Stomach (tissue), 4 donors: ENCODE results near the gene BCAS3.

Experiments used
- EP300 ChIP-seq: sonication (generic); formaldehyde crosslinking; IDR thresholded peaks from one replicate; pipeline ENCODE4 v1.6.1; 2017; ENCODE audit warnings: antibody characterized with exemption
- POLR2A ChIP-seq, 4 donors: fragments of 450-650 bp; IDR thresholded peaks; one replicate each; pipeline ENCODE4 v1.6.1; 2016; ENCODE audit warnings: antibody characterized with exemption in 4 of 4, control low read depth in 2 of 4, mild to moderate bottlenecking in 1 of 4, moderate library complexity in 1 of 4
- POLR2AphosphoS5 ChIP-seq, 3 donors: sonication (generic); formaldehyde crosslinking; IDR thresholded peaks; one replicate each; pipeline ENCODE4 v1.6.1; 2016; ENCODE audit warnings: antibody characterized with exemption in 3 of 3
- TF ChIP-seq, protein P1 (sequence below), 7 experiments: fragments of 450-650 bp in 4 of 7; fragments of 200-600 bp in 3 of 7; sonication (generic) in 3 of 7; IDR thresholded peaks; one replicate each; pipeline ENCODE4 v1.5.1; 2016 to 2019; ENCODE audit warnings: antibody characterized with exemption in 7 of 7, control low read depth in 2 of 7, mild to moderate bottlenecking in 1 of 7

- TF ChIP-seq POLR2AphosphoS5 (IDR thresholded peaks at IDR 0.05) (peak in 1 of 3 donors; percentile 7), POLR2A (IDR thresholded peaks at IDR 0.05) (no peak), EP300 (no peak)
- TF ChIP-seq, protein P1, sequence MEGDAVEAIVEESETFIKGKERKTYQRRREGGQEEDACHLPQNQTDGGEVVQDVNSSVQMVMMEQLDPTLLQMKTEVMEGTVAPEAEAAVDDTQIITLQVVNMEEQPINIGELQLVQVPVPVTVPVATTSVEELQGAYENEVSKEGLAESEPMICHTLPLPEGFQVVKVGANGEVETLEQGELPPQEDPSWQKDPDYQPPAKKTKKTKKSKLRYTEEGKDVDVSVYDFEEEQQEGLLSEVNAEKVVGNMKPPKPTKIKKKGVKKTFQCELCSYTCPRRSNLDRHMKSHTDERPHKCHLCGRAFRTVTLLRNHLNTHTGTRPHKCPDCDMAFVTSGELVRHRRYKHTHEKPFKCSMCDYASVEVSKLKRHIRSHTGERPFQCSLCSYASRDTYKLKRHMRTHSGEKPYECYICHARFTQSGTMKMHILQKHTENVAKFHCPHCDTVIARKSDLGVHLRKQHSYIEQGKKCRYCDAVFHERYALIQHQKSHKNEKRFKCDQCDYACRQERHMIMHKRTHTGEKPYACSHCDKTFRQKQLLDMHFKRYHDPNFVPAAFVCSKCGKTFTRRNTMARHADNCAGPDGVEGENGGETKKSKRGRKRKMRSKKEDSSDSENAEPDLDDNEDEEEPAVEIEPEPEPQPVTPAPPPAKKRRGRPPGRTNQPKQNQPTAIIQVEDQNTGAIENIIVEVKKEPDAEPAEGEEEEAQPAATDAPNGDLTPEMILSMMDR (IDR thresholded peaks at IDR 0.05): no peak
These were observed 614.0 kb downstream of the BCAS3 start for GRCh38 chr17:61291451-61292285.
